Colonic mucosa (tissue), 4 donors: ENCODE measurements around the gene MVK. TPM values are rescaled to one million over a fixed set of nuclear protein-coding genes. Genes with fewer than 3 reads are reported as not detected.

ENCODE experiments used
- DNase-seq: peaks from one replicate; pipeline ENCODE4 v3.0.0-alpha.2; 2020
- H3K27ac ChIP-seq: fragments of 200-600 bp; one replicate; pipeline ENCODE4 v1.8.0; 2021
- H3K27me3 ChIP-seq: fragments of 200-600 bp; one replicate; pipeline ENCODE4 v1.8.0; 2021
- H3K36me3 ChIP-seq: fragments of 200-600 bp; one replicate; pipeline ENCODE4 v1.8.0; 2021
- H3K4me1 ChIP-seq: fragments of 200-600 bp; one replicate; pipeline ENCODE4 v1.8.0; 2021; ENCODE audit warnings: mild to moderate bottlenecking
- H3K4me3 ChIP-seq: fragments of 200-600 bp; one replicate; pipeline ENCODE4 v1.8.0; 2021
- H3K9ac ChIP-seq, 2 donors: one replicate each; pipeline ENCODE4 v1.7.0; 2013; ENCODE audit warnings: control low read depth in 2 of 2, low read depth in 2 of 2, low read length in 2 of 2
- H3K9me3 ChIP-seq: fragments of 200-600 bp; one replicate; pipeline ENCODE4 v1.8.0; 2021
- CTCF ChIP-seq: fragments of 200-600 bp; IDR thresholded peaks from one replicate; pipeline ENCODE4 v1.8.0; 2022; ENCODE audit warnings: antibody characterized with exemption, mild to moderate bottlenecking
- intact Hi-C: fragments of 100-400 bp; cut with DNase I; formaldehyde crosslinking; loops from one replicate; pipeline ENCODE4 v1.14.1; 2022
- total RNA-seq, 2 donors: library from RNA; stranded (reverse); fragmentation: NEBNext Ultra II Directional in 1 of 2; extraction: Animal tissue kit (Norgen Biotek cat#: 25700) in 1 of 2; gene quantifications; one replicate each; pipeline ENCODE4 v1.2.1, GENCODE V29; 2021
- donor health status: healthy.
- donor health status: DM: no; HTN: no; CAD: no.
- donor health status: DM: no; HTN: no; CAD: no.

Gene MVK
- total RNA-seq, 2 donors from 2014 or later: 29.6 to 38.9 TPM

- Histone ChIP-seq H3K9ac (no peak overlapping the region), H3K4me3 (no peak overlapping the region), H3K27me3 (no peaks in the 10 kb centered on the region), H3K4me1 (no peaks in the 10 kb centered on the region), H3K27ac (no peak overlapping the region), H3K9me3 (no peaks in the 10 kb centered on the region), H3K36me3 (no peaks in the 10 kb centered on the region)
- TF ChIP-seq CTCF: no peak
- no peak for DNase-seq
- intact Hi-C loops: no loop called here
Measured at GRCh38 chr12:109630815-109631214, 57.2 kb downstream of the MVK start.

- Histone ChIP-seq H3K9me3 (no peaks in the 10 kb centered on the region), H3K27me3 (no peaks in the 10 kb centered on the region), H3K27ac (no peak overlapping the region), H3K4me1 (no peaks in the 10 kb centered on the region), H3K36me3 (no peaks in the 10 kb centered on the region), H3K9ac (no peak overlapping the region), H3K4me3 (no peak overlapping the region)
- TF ChIP-seq CTCF: no peak
- intact Hi-C loops: no loop called here
- no peak for DNase-seq
Measured at GRCh38 chr12:109631302-109631701, 57.7 kb downstream of the MVK start.

- Histone ChIP-seq H3K36me3 (no peaks in the 10 kb centered on the region), H3K4me3 (no peak overlapping the region), H3K9me3 (no peaks in the 10 kb centered on the region), H3K27me3 (no peaks in the 10 kb centered on the region), H3K9ac (no peak overlapping the region), H3K4me1 (no peaks in the 10 kb centered on the region), H3K27ac (no peak overlapping the region)
- TF ChIP-seq CTCF: no peak
- DNase-seq: no peak
- intact Hi-C loops: no loop called here
Measured at GRCh38 chr12:109631751-109632150, 58.2 kb downstream of the MVK start.

- Histone ChIP-seq H3K27me3 (no peaks in the 10 kb centered on the region), H3K9me3 (no peaks in the 10 kb centered on the region), H3K4me1 (no peaks in the 10 kb centered on the region), H3K4me3 (no peak overlapping the region), H3K27ac (no peak overlapping the region), H3K36me3 (no peaks in the 10 kb centered on the region), H3K9ac (no peak overlapping the region)
- intact Hi-C loops: no loop called here
- TF ChIP-seq CTCF: no peak
- no peak for DNase-seq
Measured at GRCh38 chr12:109632342-109632741, 58.7 kb downstream of the MVK start.

- intact Hi-C loops: no loop called here
- Histone ChIP-seq H3K27me3 (no peaks in the 10 kb centered on the region), H3K9me3 (no peaks in the 10 kb centered on the region), H3K4me3 (no peak overlapping the region), H3K9ac (no peak overlapping the region), H3K36me3 (no peaks in the 10 kb centered on the region), H3K4me1 (no peaks in the 10 kb centered on the region), H3K27ac (no peak overlapping the region)
- no peak for DNase-seq
- no peak for TF ChIP-seq CTCF
Measured at GRCh38 chr12:109635717-109636116, 62.1 kb downstream of the MVK start.

GRCh38 chr12:109637348-109637747 lies 63.8 kb downstream of the MVK start:
- Histone ChIP-seq H3K4me1 (no peaks in the 10 kb centered on the region), H3K27me3 (no peaks in the 10 kb centered on the region), H3K27ac (no peak overlapping the region), H3K9me3 (no peaks in the 10 kb centered on the region), H3K4me3 (no peak overlapping the region), H3K9ac (no peak overlapping the region), H3K36me3 (no peaks in the 10 kb centered on the region)
- intact Hi-C loops: no loop called here
- TF ChIP-seq CTCF: no peak
- no peak for DNase-seq
